Measurements from ENCODE around the gene TLR4.

- TF ChIP-seq POLR2AphosphoS5 (IDR thresholded peaks at IDR 0.05) (no peak), CTCF (IDR thresholded peaks at IDR 0.05) (no peak), POLR2A (IDR thresholded peaks at IDR 0.05) (no peak)
These were observed 25.2 kb downstream of the TLR4 start for GRCh38 chr9:117729375-117729774.
